HG03175 (cell line): Measurements from ENCODE around the gene MAML3.

ENCODE experiments used
- ATAC-seq: cut with Tn5 transposase; IDR thresholded peaks from one replicate; pipeline ENCODE4 v1.9.1; 2021; ENCODE audit warnings: mild to moderate bottlenecking, moderate library complexity; ENCODE audit not compliant: unreplicated experiment

Gene MAML3

DNA sequence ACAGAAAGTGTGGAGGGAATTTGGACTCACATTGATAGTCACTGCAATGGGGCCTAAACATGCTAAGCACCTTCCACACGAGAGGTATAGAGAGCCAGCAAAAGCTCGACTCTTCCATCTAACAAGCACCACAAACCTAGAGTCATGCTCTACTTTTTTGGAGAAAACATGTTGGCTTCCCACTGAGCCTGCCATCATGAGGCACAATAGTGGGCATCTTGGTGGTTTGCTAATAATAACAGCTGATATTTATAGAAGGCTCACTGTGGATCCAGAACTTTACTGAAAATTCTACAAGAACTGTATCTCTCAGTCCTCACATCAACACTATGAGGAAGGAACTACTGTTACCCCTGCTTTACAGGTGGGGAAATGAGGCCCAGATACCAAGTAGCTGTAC, 26.6 kb downstream of the MAML3 start:
- ATAC-seq, result no peak

DNA sequence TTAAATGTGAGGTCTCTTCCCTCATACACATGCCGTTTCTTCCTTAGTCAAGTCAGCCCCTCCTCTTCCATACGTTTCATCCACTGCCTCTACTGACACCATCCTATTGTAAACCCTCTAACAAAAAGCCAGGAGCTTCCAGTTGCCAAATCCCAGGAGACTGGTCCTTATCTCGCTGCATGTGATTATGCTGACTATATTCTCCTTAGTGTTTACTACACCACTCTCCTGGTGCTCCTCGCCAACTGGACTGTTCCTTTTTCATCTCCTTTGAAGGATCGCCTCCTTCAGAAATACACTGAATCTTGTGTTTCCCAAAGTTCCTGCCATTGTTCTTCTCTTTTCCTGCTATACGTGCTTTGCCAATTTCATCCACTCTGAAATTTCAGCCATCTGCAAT, 27.7 kb downstream of the MAML3 start:
- ATAC-seq, result no peak

DNA sequence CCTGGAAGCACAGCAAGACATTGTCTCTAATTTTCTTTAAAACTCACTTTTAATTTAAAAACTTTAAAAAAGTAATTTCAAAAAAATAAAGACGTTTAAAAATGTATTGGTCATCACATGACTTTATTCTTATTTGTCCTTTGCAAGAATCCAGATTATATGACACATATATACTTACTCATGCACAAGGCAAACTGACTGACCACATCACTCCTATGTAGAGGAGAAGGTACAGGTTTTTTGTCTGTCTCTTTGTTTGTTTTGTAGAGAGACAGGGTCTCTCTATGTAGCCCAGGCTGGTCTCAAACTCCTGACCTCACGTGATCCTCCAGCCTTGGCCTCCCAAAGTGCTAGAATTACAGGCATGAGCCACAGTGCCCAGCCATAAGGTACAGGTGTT, 28.6 kb downstream of the MAML3 start:
- ATAC-seq, result no peak

DNA sequence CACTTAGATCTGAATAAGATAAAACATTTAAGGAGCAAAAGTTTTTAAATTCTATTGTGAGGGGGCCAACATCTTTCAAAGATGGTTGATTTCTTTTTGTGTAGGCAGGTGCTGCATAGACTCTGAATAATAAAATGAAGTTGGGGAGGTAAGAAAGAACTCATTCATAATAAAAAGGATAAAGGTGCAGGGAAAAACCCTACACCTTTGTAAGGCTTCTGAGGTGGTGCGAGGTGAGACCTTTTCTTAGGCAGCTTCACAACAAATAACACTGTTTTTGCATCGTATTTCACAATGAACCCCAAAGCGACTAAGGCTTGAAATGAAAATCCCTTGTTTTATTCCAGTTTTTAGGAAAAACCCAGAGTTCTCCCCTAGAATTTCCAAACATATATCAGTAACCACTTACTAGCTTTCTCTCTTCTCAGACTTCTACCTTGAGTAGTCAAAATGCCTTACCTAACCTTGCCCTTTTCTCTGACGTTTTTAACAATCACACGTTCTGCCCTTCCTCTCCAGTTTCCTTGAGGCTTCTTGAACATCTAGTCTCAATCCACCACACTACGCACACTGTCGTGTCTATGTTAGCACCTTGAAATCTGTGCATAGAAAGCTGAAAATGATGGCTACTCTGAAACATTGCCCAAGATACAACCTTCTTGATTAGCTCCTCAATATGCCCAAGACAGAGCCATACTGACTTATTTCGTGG, 30.2 kb downstream of the MAML3 start:
- ATAC-seq, result no peak

DNA sequence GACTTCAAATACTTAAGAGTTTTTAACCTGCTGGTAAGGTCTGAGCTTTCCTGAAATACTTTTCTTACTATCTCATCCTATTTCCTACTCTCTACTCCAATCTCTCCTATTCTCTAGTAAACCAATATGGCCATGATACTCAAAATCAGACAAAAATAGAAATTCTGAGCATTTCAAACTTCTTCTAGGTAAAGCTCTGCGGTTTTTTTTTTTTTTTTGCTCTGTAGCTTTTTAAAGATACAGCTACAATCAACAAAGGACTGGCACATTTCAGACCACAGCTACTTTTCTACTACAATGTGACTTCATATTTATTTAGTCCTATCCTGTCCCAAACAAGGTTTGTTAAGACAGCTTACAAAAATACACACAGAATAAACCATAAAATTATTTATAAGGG, 31.1 kb downstream of the MAML3 start:
- ATAC-seq, result no peak

DNA sequence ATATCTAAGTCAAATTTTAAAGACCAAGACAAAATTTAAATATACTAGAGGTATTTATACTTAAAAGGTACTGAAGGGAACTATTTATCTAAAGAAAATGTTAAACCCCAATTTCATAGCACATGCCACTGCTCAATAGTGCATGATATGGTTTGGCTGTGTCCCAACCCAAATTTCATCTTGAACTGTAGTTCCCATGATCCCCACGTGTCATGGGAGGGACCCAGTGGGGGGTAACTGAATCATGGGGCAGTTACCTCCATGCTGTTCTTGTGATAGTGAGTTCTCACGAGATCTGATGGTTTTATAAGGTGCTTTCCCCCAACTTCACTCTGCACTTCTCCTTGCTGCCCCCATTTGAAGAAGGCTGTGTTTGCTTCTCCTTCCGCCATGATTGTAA, 32.3 kb downstream of the MAML3 start:
- no peak for ATAC-seq

DNA sequence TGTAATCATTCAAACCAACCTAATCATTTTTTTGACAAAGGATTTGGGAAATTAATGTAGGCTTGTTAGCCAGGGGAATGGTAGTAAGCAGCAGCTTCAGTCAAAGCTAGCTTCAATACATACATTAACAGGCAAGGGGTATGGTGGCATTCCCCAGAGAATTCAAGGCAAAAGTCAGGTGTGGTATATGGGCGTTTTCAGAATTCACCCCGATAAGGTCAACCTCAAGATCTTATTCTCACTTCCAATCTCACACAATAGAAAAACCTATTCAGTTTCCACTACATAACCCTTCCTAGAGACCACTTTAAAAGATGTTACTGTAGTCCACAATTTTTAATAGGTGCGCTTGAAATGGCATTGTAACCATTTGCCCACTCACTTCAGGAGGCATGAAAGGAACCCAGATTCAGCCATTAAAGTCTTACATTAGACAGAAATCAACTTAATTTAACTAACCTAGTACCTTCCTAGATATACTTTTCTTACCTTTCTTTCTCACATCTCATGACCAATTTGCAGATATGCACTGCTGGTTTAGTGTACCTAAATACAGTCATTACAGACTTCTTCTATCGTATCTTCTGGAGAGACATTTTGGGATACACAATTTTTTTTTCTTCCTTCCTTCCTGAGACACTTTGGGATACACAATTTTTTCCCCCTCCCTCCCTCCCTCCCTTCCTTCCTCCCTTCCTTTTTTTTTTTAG, 34.9 kb downstream of the MAML3 start:
- ATAC-seq, result peak; percentile 44

DNA sequence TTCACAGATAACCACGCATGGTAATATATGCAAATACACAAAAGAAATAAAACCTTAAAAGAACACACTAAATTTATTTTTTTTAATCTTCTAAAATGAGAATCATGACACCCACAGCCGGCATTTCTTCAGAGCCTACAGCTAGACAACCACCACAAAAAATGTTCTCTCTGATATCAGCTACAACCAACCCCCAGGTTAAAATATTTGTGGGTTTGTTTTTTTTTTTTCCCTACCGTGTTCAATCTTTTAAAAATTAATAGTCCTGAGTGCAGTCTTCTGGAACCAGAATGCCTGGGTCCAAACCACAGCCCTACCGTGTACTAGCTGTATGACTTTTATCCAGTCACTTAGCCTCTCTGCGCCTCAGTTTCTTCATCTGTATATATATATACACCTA, 36.0 kb downstream of the MAML3 start:
- ATAC-seq, result no peak

DNA sequence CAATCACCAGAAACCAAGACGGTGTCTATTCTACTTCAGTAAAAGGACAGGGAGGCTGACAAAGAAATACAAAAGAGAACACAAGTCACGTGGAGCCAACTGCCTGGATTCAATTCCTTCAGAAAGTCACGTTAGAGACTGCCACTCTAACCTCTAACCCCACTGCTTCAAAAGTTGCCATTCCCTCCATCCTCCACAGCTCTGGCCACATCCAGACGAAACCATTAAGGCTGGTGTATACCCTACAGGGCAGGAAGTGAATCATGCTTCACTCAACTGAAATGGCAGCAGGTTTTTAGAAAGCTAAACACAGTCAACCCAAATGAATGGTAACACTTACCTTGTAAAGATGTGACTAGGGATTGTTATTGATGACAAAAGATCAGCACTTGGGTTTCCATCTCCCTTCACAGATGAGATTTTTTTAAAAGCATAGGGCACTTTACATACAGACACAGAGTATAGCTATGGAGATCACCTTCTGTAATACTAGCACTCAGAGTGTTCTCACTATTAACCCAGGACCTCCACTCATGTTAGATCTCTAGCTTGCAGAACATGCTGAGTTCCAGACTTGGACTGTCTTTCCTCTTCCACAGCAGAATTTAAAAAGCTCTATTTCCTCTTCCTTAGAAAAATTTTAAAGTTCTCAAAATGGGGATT, 37.4 kb downstream of the MAML3 start:
- peak; percentile 42 for ATAC-seq

DNA sequence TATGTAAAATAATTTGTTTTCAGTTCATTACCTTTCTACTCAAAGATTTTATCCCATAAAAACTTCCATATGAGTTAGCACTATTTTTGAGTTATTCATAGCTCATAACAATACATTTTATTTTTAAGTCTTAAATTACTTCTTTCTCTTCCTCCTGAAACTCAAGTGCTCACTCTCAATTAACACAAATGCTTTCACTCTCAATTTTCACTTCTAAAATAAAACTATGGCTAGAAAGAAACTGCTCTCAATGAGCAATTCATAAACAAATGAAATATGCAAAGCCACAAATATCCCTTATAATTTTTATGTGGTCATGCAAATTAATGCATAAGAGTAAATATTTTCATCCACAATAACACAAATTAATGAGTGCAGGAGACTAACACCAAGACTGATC, 38.8 kb downstream of the MAML3 start:
- ATAC-seq, result peak; percentile 46

DNA sequence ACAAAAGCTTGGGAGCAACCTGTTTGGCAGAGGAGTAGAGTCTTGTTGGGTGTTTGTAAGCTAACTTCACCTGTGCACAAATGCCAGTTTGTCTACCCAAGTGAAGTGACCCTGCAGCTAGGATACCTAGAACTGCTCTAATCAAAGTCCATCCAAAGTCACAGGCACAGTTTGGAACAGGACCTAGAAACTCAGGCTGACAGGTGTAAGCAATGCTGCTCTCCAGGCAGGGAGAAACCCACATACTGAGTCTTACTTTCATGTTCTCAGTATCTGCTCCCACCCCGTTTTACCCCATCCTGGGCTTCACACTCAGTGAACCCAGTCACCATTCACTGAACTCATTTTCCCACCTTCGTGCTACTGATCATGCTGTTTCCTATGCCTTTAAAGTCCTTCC, 40.3 kb downstream of the MAML3 start:
- ATAC-seq, result no peak

DNA sequence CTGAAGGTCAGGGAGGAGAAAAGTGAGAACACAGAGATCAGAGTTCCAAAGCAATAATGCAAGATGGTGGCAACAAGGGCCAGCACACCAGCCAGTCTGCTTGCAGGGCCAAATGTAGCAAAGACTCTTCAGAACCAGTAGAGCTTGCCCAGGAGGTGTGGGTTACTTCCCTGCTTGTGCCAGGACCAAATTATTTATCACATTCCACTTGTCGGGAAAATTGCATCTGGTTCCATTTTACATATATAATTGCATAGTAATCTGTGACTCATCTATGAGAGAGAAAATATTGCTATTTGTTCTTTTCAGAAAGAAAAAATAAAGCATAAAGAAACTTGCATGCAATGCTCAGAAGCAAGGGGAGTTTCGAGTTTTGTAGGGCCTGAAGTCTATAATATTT, 41.4 kb downstream of the MAML3 start:
- ATAC-seq, result no peak

DNA sequence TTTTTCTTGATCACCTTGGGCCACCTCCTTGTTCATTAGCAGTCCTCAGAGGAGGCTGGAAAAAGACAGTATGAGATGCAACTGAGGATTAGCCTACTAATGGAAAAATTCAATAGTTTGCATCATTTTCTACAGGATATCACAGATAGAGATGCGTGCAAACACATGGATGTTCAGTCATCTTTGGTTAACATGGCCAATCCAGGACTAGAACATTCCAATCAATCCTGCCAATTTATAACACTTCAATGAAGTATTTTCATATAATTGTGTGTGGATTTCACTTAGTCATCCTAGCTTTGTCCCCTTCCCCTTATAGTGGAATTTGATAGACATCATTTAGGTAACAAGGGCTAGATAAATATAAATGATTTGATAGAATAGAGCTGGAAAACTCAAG, 42.7 kb downstream of the MAML3 start:
- ATAC-seq, result no peak

DNA sequence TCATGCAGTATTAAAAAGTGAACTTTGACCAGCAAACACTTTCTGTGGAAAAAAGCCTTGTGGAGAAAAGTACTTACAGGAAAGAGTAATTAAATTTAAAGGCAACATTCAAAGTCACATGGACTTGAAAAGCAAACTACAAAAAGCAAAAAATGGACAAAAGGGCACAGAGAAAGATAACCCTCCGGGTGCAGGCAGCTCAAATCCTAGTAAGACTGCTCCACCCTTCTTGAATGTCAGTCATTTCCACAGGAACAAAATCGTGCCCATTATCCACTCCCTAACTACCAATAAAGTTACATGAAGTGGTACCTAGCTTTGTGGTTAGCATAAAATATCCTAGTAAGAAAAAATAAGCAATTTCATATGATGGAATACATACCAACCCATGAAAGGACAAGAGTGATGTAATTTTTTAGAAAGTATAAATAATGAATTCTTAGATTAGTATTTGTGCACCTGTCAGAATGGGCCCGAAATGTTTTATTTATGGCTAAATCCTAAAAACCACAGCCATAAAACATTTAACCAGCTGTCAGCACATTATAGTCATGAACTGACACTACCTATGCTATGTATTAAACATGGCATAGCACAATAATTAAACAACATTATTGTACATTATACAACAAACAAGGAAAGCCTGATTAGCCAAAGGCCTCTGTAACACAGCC, 43.3 kb downstream of the MAML3 start:
- no peak for ATAC-seq

DNA sequence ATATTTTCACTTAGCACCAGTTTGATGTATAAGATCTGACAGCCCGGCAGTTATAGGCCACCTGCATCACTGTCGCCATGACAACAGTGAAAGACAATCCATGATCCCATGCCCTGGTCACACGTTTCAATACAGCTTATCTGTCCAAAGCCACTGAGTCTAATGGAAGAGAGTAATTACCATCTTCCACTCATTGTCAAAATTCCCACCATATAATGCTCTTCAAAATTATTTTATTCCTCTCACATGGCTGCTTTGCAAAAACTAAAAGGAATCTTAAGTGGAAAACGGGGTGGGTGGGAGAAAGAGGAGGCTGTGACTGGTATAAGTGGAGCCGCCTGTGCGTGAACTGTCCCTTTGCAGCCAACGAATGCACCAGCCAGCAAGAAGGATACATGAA, 44.2 kb downstream of the MAML3 start:
- ATAC-seq, result no peak

DNA sequence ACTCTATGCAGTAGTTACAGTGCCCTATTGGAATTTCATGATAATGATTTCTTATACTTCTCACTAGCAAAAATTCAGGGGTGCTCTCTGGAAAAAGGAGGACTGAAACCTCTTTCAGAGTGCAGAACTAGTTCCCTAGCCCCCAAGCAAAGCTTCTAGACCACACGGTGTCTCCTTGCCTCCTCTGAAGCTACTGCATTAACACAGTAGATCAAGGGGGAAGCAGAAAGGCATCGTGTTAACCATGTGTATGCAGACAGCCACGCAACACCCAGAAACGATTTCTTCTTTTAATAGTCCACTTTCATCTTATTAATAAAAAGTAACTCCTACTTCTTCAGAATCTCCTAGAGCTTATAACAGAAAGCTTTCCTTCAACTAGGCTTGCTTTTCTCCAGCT, 44.7 kb downstream of the MAML3 start:
- ATAC-seq, result no peak

DNA sequence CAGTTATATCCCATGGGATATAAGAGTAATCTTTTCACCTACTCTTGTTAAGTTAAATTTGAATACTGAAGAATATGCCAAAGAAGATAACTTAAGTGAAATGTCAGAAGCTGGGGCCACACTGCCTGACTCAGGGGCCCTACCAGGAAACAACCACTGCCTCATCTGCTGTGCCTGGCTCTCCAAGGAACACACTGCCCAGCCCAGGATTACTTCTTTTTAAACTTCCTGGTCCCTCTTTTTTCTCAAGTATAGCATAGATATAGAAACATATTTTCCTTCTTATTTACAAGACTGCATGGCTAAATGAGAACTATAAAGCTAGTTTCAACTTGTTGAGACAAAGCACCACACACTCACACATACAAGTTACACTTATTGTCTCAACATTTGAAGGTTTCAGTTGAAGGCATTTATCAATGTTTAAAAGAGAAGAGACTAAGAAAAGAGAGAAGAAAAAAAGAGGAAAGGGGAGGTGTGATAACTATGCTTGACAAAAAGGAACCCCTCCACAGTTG, 45.2 kb downstream of the MAML3 start:
- ATAC-seq, result no peak

DNA sequence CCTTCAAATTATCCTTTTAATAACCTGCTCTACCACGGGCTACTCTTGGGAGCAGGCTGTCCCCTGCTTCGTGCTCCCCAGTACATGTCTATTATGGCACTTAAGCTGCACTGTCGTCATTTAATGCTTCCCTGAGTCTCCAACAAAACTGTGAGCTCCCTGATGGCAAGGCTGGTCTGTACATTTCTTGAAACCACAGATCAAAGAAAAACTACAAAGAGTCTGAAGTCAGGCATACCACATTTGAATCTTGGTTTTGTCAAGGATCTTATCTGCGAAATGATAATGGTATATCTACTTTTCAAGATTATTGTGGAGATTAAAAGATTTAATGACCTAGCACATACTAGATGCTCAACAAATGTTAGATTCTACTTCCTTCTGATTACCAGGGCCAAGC, 45.7 kb downstream of the MAML3 start:
- no peak for ATAC-seq

DNA sequence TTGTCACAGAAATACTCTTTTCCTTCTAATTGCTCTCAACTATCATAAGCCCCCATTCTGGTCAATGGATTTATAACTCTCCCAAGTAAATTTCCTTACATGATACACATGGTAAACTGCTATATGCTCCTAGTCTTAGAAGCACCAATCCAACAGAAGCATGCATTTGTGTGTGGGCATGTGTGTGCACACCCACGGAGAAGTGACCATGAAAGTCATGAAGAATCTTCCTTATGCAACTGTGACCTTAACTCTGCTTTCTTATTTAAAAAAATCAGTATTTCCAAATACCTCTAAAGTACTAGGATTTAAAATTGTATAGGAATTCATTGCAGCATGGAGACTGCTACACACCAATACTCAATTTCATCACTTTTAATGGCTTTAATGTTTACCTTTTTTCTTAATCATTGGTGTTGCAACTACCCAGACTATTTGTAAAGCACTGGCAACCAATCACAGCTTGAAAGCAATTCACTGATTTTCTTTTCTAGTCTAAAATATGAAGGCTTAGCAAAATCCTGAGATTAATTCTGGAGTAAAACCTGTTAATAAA, 47.6 kb downstream of the MAML3 start:
- ATAC-seq, result no peak

DNA sequence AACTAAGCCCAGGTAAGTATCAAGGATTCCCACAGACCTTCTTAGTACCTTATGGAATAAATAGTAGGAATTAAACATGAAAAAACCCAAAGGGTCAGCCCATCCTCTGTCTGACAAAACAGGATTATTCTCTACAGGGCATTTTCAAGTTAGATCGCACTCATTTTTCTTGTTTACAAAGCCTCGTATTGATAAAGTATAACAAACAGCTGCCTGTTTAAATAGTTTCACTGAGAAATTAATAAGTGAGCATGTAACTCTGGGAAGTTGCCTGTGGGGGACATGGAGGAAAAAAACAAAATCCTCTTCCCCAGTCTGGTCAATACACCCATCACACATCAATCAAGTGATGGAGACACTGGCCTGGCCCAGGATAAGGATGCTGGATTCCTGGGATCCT, 48.5 kb downstream of the MAML3 start:
- no peak for ATAC-seq

DNA sequence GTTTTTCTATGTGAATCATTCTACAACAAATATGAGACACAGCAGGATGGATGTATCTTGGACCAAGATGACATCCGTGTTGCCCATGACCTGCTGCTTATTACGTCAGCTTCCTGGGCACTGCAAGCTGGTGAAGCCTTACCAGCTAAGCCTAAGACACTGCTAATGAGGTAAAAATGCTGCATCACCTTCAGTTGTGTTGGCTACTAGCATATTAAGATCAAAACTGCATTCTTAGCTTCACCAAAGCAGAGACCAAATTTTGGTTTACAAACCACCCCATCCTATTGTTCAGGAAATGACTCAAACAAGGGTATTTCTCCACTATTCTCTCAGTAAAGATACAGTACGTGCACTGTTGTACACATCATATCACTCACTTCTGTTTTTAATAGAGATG, 50.3 kb downstream of the MAML3 start:
- peak; percentile 71 for ATAC-seq
